NCI-H2196 (cell line): Measurements from ENCODE around the gene MAGI1.
A peak's percentile ranks its signal among the peaks of the same experiment; 100 is the strongest.

ENCODE experiments used
- DNase-seq: peaks from one replicate; lab custom pipeline; 2025; ENCODE audit not compliant: unreplicated experiment; lab: John Stamatoyannopoulos, UW

The MAGI1 gene

DNA sequence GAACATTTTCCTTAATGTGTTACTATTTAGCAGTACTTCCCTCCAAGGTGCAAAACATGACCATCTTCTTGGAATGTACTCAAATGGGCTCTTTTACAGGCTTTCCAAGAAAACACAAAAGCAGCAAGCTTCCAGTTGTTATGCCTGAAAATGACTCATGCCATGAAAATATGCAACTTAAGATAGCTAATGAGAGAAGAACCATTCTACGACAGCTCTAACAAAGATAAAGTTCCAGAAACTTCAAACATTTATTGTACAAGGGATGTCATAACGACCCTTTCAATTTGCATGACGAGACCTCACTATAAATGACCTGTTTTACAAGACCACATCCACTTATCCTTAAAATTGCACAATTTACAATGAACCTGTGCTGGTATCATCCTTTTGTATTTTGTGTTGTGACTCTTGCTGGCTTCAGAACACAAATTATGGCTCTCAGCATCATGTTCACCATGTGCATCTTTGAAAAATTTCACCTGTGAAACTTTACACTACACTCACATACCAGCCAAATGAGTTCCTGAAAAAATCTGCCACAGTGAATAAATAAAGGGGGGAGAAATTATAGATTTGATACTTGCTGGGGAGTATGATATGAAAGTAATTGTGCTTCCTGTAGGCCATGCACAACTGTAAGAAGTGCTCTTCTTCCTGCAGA is 433.7 kb downstream of the MAGI1 start:
- no peak for DNase-seq

DNA sequence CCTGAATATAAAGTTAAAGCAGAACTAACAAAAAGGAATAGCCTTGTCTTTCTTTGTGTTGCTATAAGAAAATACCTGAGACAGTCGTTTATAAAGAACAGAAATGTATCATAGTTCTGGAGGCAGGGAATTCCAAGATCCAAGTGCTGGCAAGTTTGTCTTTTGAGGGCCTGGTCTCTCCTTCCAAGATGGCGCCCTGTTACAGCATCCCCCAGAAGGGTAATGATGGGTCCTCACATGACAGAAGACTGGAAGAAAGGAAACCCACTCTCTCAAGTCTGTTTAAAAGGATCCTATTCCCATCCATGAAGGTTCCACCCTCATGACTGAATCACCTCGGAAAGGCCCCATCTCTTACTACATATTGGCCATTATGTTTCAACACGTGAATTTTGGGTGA is 435.1 kb downstream of the MAGI1 start:
- DNase-seq = no peak

DNA sequence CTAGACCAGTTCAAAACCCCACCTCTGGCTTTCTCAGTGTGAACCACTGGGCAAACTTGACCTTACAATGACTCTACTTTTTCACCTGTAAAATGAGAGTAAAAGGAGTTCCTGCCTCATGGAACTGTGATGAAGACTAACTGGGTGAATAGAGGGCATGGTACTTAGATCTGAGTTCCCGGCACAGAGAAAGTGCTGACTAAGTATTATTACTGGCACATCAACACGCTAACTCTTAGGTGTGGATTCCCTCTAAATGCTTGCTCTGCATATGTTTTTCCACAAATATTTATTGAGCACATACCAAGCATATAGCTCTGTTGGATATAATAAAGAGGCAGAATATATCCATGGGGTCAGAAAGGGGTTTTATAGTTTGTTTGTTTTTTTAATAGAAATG is 437.8 kb downstream of the MAGI1 start:
- no peak for DNase-seq

DNA sequence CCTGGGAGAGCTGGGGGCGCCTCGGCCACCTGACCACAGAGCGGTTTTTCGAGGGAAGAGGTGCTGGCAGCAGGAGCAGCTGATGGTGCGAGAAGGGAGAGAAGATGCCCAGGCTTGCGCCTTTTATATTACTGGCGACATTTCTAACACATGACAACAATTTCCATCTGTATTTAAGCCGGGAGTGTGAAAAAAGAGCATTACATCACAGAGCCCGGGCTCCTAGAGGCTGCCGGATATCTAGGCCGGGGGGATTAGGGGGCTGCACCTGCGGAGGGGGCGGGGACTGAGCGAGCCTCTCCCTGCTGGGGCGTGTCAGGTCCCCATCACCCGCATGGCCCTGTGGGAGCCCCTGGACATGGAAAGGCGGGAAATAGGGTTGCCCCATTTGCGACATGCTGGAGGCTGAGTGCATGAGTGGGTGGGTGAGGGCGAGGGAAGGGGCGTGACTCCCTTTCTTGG is 440.7 kb downstream of the MAGI1 start:
- no peak for DNase-seq

DNA sequence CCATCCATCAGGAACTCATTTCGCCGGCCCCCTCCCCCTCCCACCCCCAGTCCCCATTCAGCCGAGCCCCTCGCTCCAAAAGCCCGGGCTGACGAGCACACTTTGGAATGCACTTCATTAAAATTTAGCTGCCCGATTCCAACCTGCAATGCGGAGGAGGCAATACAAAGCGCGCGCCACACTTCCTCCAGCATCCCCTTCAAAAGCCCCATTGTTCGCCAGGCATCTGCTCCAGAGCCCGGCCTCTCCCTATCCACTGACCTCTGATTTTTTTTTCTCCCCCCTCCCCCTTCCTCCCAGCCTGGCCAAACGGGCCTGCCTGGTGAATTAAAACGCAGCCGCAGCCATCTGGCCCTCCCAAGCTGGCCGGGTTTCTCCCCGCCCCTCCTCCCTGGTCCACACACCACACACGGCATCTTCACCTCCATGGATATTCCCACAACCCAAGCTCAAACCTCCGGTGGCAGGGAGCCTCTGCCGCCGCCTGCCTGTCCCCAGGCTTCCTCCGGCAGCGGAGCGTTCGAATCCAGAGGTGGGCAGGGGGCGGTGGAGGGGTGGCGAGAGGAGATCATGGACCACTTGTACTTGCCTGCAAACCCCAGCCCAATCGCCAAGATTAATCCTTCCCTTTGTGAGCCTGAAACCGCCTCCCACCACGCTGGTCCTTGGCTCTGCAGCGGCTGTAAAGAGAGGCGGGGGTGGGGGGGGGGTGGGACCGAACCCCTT is 441.3 kb downstream of the MAGI1 start:
- peak; percentile 33 for DNase-seq

DNA sequence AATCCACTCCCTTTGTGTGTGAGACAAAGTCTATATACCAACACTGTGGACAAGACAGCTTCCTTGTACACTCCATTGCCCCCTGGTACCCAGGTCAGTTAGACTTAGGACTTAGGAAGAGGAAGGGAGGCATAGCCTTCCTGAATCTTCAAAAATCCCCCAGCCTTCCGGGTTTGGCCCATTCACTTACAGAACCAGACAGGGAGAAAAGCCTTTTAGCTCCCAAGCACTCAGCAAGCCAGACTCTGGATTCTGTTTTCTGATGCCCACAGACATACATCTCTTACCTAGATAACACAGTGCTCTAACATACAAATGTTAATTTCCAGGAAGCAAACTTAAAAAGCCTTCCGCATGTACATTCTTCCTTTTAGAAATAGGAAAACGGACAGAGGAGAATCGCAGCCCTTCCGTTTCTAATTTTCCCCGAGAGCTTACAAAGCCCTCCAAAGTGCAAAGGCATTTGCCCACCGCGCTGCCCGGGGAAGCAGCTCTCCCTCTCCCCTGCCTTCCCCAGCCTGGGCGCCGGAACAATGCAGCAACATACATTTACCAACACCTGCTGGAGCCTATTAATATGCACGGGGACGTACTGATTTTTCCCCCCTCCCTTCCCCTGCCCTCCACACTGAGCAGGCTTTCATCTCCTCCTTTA is 442.0 kb downstream of the MAGI1 start:
- no peak for DNase-seq

DNA sequence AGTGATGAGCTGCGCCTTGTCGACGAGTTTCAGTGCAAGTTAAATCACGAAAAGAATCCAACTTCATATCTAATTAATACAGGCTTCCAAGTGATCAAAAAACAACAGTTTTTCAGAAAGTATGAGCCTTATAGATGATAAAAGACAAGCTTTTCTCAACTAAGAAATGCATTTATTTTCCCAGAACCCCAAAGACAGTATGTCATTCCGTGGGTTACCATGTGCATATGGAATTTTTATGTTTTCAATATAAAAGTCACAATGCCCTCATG is 442.8 kb downstream of the MAGI1 start:
- no peak for DNase-seq

DNA sequence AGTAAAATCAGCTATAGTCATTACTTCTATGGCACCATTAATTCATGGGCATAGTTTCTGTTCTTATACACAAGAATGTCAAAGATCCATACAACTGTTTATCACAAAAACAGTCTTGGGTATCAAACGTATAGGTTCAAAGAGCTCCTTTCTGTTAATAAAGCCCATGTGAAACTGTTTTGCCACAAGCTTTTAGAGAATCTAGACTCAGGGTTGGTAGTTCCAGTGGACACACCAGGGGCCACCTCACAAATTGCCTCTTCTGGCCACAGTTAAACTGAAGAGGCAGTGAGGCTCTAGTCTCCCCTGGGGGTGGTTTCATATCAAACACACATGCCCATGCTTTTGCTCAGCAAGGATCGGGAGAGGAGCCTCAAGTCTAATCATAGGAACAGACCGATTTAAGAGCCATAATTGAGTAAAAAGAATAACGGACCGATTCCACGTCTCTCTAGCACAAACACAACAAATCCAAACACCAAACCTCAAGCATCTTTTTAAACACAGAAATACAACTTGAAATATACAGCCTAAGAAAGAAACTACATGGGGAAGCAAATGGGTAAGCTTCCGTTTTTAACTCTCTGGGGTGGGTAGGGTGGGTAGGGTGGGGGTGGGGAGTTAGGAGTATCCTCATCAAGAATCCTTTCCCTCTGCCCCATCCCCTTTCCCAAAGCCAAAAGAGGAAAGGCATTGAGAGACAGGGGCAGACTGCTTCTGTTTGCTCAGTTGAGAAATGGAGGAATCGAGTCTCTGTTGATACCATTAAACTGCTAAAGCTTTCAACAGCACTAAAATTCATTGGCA is 443.3 kb downstream of the MAGI1 start:
- no peak for DNase-seq

DNA sequence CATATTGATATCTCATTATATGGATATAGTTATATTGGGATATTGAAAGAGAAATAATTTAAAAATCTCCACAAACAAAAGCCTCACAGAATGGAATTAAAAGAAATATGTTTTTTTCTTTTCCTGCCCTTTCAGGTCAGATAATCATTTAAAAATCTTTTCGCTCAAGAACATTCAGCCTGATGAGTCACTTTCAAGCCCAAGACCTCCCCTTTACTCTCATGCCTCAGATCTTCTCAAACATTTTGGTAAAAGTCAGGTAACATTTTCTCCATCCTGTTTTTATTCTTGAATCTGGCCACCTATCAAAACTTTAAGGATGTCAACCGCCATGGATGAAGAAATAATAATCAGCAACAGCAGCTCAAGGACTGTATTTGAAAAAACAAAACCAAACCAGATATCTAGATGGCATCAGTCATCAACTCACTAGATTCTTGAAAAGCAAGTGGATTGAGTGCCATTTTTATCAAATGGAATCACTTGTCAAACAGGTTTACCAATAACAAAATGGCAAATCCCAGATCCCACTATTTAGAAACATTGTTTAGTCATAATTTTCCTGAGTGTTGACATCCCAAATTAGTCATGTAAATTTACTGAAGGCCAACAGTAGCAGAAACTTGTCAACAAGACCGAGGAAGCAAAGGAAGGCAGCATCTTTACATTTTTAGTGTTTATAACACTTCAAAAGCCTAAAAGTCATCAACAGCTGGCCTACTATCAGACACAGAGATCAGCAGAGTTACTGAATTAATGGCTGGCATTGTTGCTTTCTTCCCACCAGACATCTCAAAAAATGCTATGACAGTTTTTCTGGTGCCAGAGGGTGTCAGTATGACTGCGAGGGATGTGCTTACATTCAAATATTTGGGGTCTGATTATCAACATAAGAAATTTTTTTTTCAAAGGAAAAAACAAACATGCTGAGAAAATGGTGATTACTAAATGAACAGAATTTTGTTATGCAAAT is 444.7 kb downstream of the MAGI1 start:
- DNase-seq = no peak

DNA sequence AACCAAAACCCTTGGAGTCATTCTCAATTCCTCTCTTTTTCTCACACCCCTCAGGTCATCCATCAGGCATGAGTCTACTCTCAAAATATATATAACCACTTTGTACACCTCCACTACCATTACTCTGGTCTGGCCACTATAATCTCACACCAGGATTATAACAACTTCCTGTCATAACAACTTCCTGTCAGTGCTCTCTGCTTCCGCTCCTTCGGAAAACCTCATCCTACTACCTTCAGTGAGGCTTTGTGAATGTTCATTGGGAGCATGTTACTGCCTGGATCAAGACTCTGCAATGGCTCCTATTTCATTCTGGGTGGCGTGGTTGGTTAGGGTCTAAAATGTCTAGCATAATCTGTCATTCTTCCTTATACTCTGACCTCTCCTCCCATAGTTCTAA is 447.4 kb downstream of the MAGI1 start:
- DNase-seq = no peak

DNA sequence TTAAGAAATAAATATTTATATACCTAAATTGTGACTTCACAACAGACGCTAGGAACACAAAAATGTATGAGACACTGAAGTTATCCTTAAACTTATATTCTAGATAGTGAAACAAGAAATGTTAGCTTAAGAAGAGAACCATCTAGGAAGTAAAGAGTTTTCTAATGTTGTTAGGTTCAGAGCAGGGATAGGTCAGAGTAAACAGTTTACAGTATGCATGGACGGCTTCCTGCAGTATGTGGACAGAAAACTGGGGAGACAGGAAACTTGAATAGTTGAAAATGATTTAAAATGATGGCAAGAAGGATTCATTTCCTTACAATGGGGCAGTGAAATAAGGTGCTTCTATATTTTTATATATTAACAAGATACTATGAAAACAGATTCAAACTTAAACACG is 449.8 kb downstream of the MAGI1 start:
- no peak for DNase-seq

DNA sequence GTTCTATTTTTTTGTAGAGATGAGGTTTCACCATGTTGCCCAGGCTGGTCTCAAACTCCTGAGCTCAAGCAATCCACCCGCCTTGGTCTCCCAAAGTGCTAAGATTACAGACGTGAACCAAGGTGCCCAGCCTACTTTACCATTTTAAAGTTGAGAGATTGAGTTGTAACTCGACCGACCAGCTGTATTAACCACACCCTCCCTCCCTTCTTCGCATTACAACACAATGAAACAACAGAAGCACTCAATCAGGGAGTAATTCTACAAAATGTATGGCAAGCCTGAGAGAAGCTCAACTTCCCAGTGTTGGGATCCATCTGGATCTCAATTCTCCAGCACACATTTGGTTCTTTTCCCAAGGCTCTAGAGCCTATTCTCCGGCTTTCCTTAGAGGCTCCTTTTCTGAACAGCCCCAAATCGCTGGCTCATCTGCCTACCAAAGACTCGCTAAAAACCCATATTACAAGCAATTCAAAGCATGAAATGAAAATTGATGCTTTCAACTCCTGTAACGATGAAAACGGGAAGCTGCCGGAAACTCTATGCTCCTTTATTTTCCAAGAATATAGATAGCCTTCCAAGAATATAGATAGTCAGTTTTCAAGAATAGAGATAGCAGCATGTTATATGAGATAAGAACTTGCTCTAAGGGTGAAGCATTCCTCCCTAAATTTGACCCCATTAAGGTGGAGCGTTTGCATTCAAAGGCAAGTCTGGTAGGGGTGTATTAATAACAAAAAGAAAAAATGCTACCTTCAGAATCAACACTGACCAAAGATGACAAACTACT is 450.9 kb downstream of the MAGI1 start:
- no peak for DNase-seq

DNA sequence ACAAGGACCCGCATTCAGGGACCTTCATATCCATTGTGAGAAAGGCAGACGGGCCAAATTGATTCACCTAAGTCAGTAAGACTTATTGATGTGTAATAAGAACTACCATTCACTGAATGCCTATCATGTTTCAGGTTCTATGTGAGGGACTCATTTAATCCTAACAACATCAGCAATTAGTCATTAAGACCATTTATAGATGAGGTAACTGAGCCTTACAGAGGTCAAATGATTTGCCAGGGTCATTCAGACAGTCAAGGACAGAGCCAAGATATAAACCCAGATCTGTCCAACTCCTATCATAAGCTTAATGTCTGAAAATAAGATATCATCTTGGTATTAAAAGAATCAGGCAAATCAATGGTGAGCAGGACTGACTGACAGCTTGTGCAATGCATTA is 453.8 kb downstream of the MAGI1 start:
- no peak for DNase-seq

DNA sequence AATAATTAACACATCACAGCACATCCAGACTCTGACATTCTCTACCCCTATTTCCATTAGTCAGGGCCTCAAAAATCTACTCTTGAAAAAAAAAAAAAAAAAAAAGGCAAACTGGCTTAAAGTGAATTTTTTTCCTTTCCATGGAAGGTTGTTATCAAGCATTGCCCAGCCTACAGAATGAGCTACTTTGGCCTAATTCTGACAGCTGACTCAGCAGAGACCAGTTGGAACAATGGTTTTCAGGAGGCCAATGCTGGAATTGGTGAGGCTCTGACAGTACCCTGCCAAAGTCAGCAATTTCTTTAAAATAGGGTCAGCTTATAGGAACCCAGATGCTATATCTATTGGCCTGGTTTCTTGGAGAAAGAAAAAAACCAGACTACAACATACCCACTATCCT is 454.7 kb downstream of the MAGI1 start:
- no peak for DNase-seq

DNA sequence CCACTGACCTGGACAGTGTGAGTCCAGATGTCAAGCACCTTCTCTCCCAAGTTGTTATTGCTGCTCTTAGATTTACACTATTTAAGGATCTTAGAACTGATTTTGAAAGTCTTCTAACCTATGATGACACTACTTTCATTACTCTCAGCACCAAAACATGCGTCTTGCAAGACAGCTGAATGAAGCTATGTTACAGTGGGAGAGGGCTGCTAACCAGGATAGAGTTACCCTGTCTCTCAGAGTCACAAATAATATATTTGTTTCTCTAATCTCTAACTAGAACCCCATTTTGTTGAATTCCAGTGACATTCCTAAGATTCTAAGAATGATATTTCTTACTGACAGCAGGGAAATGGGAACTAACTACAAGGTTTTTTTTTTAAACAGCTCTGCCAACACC is 455.5 kb downstream of the MAGI1 start:
- no peak for DNase-seq

DNA sequence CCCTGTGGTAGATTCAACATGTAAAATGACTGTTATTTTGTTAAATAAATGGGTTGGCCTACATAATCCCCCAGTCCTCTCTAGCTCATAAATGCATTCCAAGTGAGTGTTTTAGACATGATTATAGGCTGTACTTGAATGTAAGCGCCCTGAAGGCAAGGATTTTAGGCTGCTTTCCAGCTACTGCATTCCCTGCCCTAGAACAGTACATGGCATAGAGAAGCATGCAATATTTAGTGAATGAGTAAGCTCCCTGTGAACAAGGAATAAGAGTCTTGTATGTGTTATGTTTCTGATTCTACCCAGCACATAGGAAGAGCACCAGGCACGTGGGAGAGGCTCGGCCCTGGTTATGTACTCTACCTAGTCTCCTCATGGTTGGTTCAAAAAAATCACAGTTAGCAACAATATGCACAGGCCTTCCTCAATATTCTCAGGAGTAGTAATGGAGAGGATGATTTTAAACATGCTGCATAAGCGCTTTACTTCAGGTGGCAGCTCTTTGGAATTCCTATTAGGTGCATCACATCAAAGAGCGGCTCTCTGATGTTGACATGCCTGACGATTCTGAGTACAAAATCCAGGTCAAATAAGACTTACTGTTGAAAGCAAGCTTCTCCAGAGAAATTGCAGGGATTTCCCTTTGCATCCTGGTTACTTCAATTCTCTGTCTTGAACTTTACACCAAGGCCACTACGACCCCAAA is 456.6 kb downstream of the MAGI1 start:
- no peak for DNase-seq

DNA sequence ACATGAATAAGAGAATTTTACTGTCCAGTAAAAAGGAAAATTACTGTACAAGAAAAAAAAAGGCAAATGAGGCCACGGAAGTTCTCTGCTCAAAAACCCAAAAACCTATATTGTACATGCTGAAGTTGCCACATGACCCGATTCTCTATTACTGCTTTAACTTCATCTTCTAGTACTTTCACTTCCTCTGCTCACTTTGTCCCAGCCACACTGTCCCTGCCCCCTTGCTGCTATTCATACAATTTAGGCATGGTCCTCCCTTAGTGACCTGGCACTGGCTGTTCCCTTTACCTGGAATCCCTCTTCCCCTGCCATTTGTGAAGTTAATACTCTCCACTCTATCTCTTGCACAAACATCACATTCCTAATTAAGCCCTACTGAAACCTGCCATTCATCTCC is 457.4 kb downstream of the MAGI1 start:
- DNase-seq = no peak

DNA sequence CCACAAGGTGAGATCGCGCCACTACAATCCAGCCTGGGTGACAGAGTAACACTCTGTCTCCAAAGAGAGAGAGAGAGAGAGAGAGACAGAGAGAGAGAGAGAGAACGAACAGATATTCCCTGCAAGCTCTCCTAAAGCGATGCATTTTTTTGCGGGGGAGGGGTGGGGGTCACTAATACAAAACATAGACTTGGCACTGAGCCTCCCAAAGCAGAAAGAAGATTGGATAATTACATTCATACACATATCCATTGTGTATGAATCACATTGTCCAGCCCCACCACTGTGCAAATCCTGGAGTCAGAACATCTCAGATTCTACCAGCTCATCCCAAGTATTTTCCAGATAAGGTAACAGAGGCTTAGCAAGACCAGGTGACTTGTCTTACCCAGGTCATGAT is 459.9 kb downstream of the MAGI1 start:
- DNase-seq = no peak

DNA sequence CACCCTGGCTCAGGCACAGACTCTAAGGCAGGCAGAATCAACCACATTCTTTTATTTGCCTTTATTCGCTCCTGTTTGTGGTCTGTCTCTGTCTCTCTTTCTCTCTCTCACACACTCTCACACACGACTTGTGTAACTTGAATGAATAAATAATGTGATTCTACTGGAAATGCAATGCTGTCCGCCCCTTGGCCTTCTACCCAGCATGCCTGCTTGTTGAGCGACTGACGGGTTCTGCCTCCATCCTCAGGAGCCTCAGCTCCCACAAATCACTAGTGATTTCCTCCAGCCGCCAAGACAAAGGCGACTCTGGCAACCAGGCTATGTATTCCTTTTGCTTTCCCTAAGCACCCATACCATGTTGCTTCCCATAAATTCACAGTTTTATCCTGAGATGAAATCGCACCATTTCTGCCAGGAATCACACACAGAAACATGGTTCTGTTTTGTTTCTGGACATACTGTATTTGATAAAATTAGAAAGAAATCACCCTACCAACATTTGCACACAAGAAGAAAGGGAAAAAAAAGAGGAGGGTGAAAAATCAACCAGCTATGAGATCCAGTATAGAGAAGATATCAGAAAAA is 460.8 kb downstream of the MAGI1 start:
- no peak for DNase-seq
